ENCODE results near the gene CATSPERD.
"Not testable (repeated sequence)": the region's sequence is repeated elsewhere in the genome, so short reads cannot be mapped to it uniquely, and the experiment has no call there.

The CATSPERD gene

GRCh38 chr19:5743630-5744029 is 23.2 kb downstream of the CATSPERD start:
- DNase-seq, result no peak

- DNase-seq, result not testable (repeated sequence)
Observed at GRCh38 chr19:5744999-5745398, 24.6 kb downstream of the CATSPERD start.

GRCh38 chr19:5748920-5749319 is 28.5 kb downstream of the CATSPERD start:
- DNase-seq, result not testable (repeated sequence)

- no peak for DNase-seq
Observed at GRCh38 chr19:5749505-5749904, 29.1 kb downstream of the CATSPERD start.

- no peak for DNase-seq
Observed at GRCh38 chr19:5751709-5752108, 31.3 kb downstream of the CATSPERD start.

- DNase-seq, result no peak
Observed at GRCh38 chr19:5753743-5754142, 33.3 kb downstream of the CATSPERD start.

- DNase-seq, result no peak
Observed at GRCh38 chr19:5762608-5763217, 42.3 kb downstream of the CATSPERD start.

- DNase-seq, result no peak
Observed at GRCh38 chr19:5765220-5765619, 44.8 kb downstream of the CATSPERD start.

- DNase-seq, result no peak
Observed at GRCh38 chr19:5767949-5768348, 47.5 kb downstream of the CATSPERD start.

- no peak for DNase-seq
Observed at GRCh38 chr19:5772416-5772815, 52.0 kb downstream of the CATSPERD start.

- DNase-seq, result no peak
Observed at GRCh38 chr19:5773276-5773675, 52.8 kb downstream of the CATSPERD start.

GRCh38 chr19:5774921-5775320 is 54.5 kb downstream of the CATSPERD start:
- no peak for DNase-seq

- no peak for DNase-seq
Observed at GRCh38 chr19:5775668-5776309, 55.4 kb downstream of the CATSPERD start.

- no peak for DNase-seq
Observed at GRCh38 chr19:5778402-5778801, 58.0 kb downstream of the CATSPERD start.

- not testable (repeated sequence) for DNase-seq
Observed at GRCh38 chr19:5780916-5781315, 60.5 kb downstream of the CATSPERD start.

- DNase-seq, result no peak
Observed at GRCh38 chr19:5782322-5782721, 61.9 kb downstream of the CATSPERD start.

GRCh38 chr19:5782945-5783919 is 62.8 kb downstream of the CATSPERD start:
- no peak for DNase-seq

GRCh38 chr19:5784581-5785147 is 64.2 kb downstream of the CATSPERD start, which contains the start of gene PRR22:
Gene PRR22, minus strand, starts transcription at chr19:5784746. Its CDS starts 86 bp downstream, at chr19:5784660.
- no peak for DNase-seq

GRCh38 chr19:5785423-5785822 is 65.0 kb downstream of the CATSPERD start:
- no peak for DNase-seq

GRCh38 chr19:5786593-5787408 is 66.4 kb downstream of the CATSPERD start:
- DNase-seq, result no peak

GRCh38 chr19:5787409-5788182 is 67.2 kb downstream of the CATSPERD start:
- no peak for DNase-seq

All from CD4-positive, alpha-beta T cell treated with Interleukin-1 beta for 1 hour (primary cell).